HEK293T (cell line): ENCODE measurements around the gene F13A1.

ENCODE experiments used
- BHLHE40 ChIP-seq: fragments of 450-650 bp; IDR thresholded peaks from 2 replicates; pipeline ENCODE4 v1.6.1; 2016; ENCODE audit warnings: mild to moderate bottlenecking, moderate library complexity, borderline replicate concordance
- FOXA1 ChIP-seq: fragments of 450-650 bp; IDR thresholded peaks from 2 replicates; pipeline ENCODE4 v1.6.1; 2016; ENCODE audit warnings: mild to moderate bottlenecking
- FOXK2 ChIP-seq: fragments of 450-650 bp; IDR thresholded peaks from 2 replicates; pipeline ENCODE4 v1.6.1; 2016; ENCODE audit warnings: mild to moderate bottlenecking
- FOXM1 ChIP-seq: fragments of 450-650 bp; IDR thresholded peaks from 2 replicates; pipeline ENCODE4 v1.6.1; 2017; ENCODE audit warnings: mild to moderate bottlenecking, borderline replicate concordance
- NFRKB ChIP-seq: fragments of 450-650 bp; IDR thresholded peaks from 2 replicates; pipeline ENCODE4 v1.6.1; 2016; ENCODE audit warnings: mild to moderate bottlenecking, moderate library complexity
- SUZ12 ChIP-seq: fragments of 450-650 bp; IDR thresholded peaks from 2 replicates; pipeline ENCODE4 v1.6.1; 2016; ENCODE audit warnings: mild to moderate bottlenecking

- no peak for TF ChIP-seq FOXA1
- TF ChIP-seq NFRKB: no peak
- no peak for TF ChIP-seq SUZ12
- no peak for TF ChIP-seq FOXM1
- TF ChIP-seq FOXK2: no peak
- no peak for TF ChIP-seq BHLHE40
These were observed 37.7 kb downstream of the F13A1 start for GRCh38 chr6:6282716-6283115.
